Caco-2 (cell line): ENCODE measurements around the gene RBM20. TPM values are rescaled to one million over a fixed set of nuclear protein-coding genes. Genes with fewer than 3 reads are reported as not detected.

Experiments
- BruUV-seq: library from RNA; stranded (reverse); fragments of 400-500 nt; replicated peaks from 2 replicates; lab custom pipeline; 2021; lab: Mats Ljungman, UMichigan
- CTCF ChIA-PET: fragments of 300-600 bp; sonication (Branson Sonifier 250); formaldehyde crosslinking; loops from one replicate; lab custom pipeline; 2022; ENCODE audit warnings: antibody characterized with exemption; lab: Charles Lee
- POLR2A ChIA-PET: fragments of 300-600 bp; sonication (Branson Sonifier 250); formaldehyde crosslinking; loops from one replicate; lab custom pipeline; 2022; ENCODE audit warnings: antibody characterized with exemption; lab: Charles Lee
- DNase-seq, 2 experiments: peaks; one replicate each; pipeline versions ENCODE4 v3.0.0 to v3.0.0-alpha.2; 2020 to 2022
- H3K27me3 ChIP-seq: replicated peaks from 2 replicates; pipeline ENCODE4 v1.6.0; 2011; ENCODE audit warnings: low read length; ENCODE audit not compliant: control insufficient read depth, insufficient read depth
- H3K36me3 ChIP-seq: 2 replicates; pipeline ENCODE4 v1.5.1; 2011; ENCODE audit warnings: low read length; ENCODE audit not compliant: control insufficient read depth, insufficient read depth
- H3K4me1 ChIP-seq: fragments of 250-450 bp; sonication (Bioruptor Pico); 2 replicates; pipeline ENCODE4 v1.5.1; 2020; ENCODE audit warnings: mild to moderate bottlenecking
- H3K4me3 ChIP-seq: 2 replicates; pipeline ENCODE4 v1.5.1; 2011; ENCODE audit warnings: low read depth, mild to moderate bottlenecking, control low read depth, low read length
- H3K9me3 ChIP-seq: fragments of 250-450 bp; sonication (Bioruptor Pico); 2 replicates; pipeline ENCODE4 v1.5.1; 2020; ENCODE audit warnings: mild to moderate bottlenecking, moderate library complexity
- H3K27ac Mint-ChIP-seq: one replicate; pipeline ENCODE4 v1.8.0; 2022; ENCODE audit warnings: mixed read lengths; ENCODE audit not compliant: unreplicated experiment
- H3K27me3 Mint-ChIP-seq: one replicate; pipeline ENCODE4 v1.8.0; 2022; ENCODE audit warnings: mixed read lengths; ENCODE audit not compliant: insufficient read depth, unreplicated experiment
- H3K36me3 Mint-ChIP-seq: one replicate; pipeline ENCODE4 v1.8.0; 2022; ENCODE audit warnings: mild to moderate bottlenecking, mixed read lengths; ENCODE audit not compliant: insufficient read depth, unreplicated experiment
- H3K4me1 Mint-ChIP-seq: one replicate; pipeline ENCODE4 v1.8.0; 2022; ENCODE audit warnings: low read depth, mixed read lengths; ENCODE audit not compliant: unreplicated experiment
- H3K4me3 Mint-ChIP-seq: one replicate; pipeline ENCODE4 v1.8.0; 2022; ENCODE audit warnings: mild to moderate bottlenecking, moderate library complexity, mixed read lengths; ENCODE audit not compliant: unreplicated experiment
- H3K9me3 Mint-ChIP-seq: one replicate; pipeline ENCODE4 v1.8.0; 2022; ENCODE audit warnings: mixed read lengths; ENCODE audit not compliant: unreplicated experiment
- CTCF ChIP-seq, 2 experiments: fragments of 200-600 bp in 1 of 2; IDR thresholded peaks; 1 replicate in 1 of 2; 2 replicates in 1 of 2; pipeline versions ENCODE4 v1.5.1 to v1.8.0; 2011 to 2022; ENCODE audit warnings: antibody characterized with exemption in 1 of 2, control low read depth in 1 of 2, inconsistent platforms in 1 of 2, low read depth in 1 of 2, low read length in 1 of 2, mild to moderate bottlenecking in 1 of 2, moderate library complexity in 1 of 2; ENCODE audit not compliant: insufficient read depth in 1 of 2, severe bottlenecking in 1 of 2, unreplicated experiment in 1 of 2
- intact Hi-C: fragments of 100-400 bp; cut with micrococcal nuclease; formaldehyde crosslinking; loops from one replicate; pipeline ENCODE4 v1.10.0; 2022; ENCODE audit not compliant: unreplicated experiment
- total RNA-seq: library from RNA; stranded (reverse); gene quantifications from 2 replicates; pipeline ENCODE4 v1.2.3, GENCODE V29; 2022

The RBM20 gene
- total RNA-seq, 1 experiment from 2014 or later = 0.36 TPM

GRCh38 chr10:110666673-110667072 is 22.5 kb downstream of the RBM20 start:
- H3K9me3 ChIP-seq = no peaks in the 10 kb centered on the region
- Mint-ChIP-seq H3K27me3 (peaks cover 3% of the 10 kb centered on the region), H3K9me3 (no peaks in the 10 kb centered on the region), H3K36me3 (no peaks in the 10 kb centered on the region), H3K27ac (no peak overlapping the region), H3K4me1 (no peaks in the 10 kb centered on the region), H3K4me3 (no peak overlapping the region)
- BruUV-seq = no TSS peak
- no peak overlapping the region for H3K4me3 ChIP-seq
- H3K36me3 ChIP-seq = no peaks in the 10 kb centered on the region
- no peak for TF ChIP-seq CTCF (IDR thresholded peaks at IDR 0.05; ENCODE audit: insufficient read depth in 1 of 2, low read depth in 1 of 2, low read length in 1 of 2, severe bottlenecking in 1 of 2, unreplicated experiment in 1 of 2)
- ChIA-PET CTCF (no interaction called here), POLR2A (no interaction called here)
- intact Hi-C loops = no loop called here
- no peaks in the 10 kb centered on the region for H3K4me1 ChIP-seq
- H3K27me3 ChIP-seq = no peaks in the 10 kb centered on the region
- DNase-seq = no peak

GRCh38 chr10:110667620-110668343 is 23.6 kb downstream of the RBM20 start:
- no peak for DNase-seq
- peaks cover 3% of the 10 kb centered on the region for H3K27me3 Mint-ChIP-seq
- no peaks in the 10 kb centered on the region for H3K9me3 Mint-ChIP-seq
- H3K36me3 Mint-ChIP-seq = no peaks in the 10 kb centered on the region
- Histone ChIP-seq H3K4me3 (no peak overlapping the region), H3K36me3 (no peaks in the 10 kb centered on the region), H3K9me3 (no peaks in the 10 kb centered on the region), H3K27me3 (no peaks in the 10 kb centered on the region), H3K4me1 (no peaks in the 10 kb centered on the region)
- intact Hi-C loops = no loop called here
- no peaks in the 10 kb centered on the region for H3K4me1 Mint-ChIP-seq
- CTCF ChIA-PET = no interaction called here
- POLR2A ChIA-PET = no interaction called here
- no TSS peak for BruUV-seq
- no peak for TF ChIP-seq CTCF (IDR thresholded peaks at IDR 0.05; ENCODE audit: insufficient read depth in 1 of 2, low read depth in 1 of 2, low read length in 1 of 2, severe bottlenecking in 1 of 2, unreplicated experiment in 1 of 2)
- no peak overlapping the region for H3K27ac Mint-ChIP-seq
- H3K4me3 Mint-ChIP-seq = no peak overlapping the region

DNA sequence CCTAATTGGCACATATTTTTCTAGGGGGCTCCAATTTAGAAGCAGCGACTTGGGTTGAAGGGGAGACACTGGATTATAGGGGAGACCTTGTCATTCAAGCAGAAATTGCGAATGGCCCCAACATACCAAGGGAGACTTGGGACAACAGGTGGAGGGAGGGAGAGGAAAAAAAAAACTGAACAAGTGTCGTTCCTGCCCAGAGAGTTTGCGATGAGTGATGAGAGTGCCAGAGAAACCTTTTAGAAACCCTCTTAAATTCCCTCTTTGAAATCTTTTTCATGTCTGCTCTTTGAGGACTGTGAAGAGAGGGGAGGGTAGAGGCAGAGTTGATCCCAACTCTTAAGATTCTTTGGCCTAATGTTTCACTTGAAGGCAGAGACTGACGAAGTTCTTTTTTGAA is 24.3 kb downstream of the RBM20 start:
- intact Hi-C loops = no loop called here
- no peaks in the 10 kb centered on the region for H3K9me3 ChIP-seq
- H3K27me3 ChIP-seq = no peaks in the 10 kb centered on the region
- Mint-ChIP-seq H3K27me3 (peaks cover 3% of the 10 kb centered on the region), H3K36me3 (no peaks in the 10 kb centered on the region), H3K4me3 (no peak overlapping the region), H3K4me1 (no peaks in the 10 kb centered on the region), H3K9me3 (no peaks in the 10 kb centered on the region), H3K27ac (no peak overlapping the region)
- CTCF ChIA-PET = no interaction called here
- no peaks in the 10 kb centered on the region for H3K4me1 ChIP-seq
- H3K4me3 ChIP-seq = no peak overlapping the region
- no peak for TF ChIP-seq CTCF (IDR thresholded peaks at IDR 0.05; ENCODE audit: insufficient read depth in 1 of 2, low read depth in 1 of 2, low read length in 1 of 2, severe bottlenecking in 1 of 2, unreplicated experiment in 1 of 2)
- POLR2A ChIA-PET = no interaction called here
- no TSS peak for BruUV-seq
- no peaks in the 10 kb centered on the region for H3K36me3 ChIP-seq
- no peak for DNase-seq
